Thyroid gland (tissue), 4 donors: Measurements from ENCODE around the gene NPM1. TPM values are rescaled to one million over a fixed set of nuclear protein-coding genes. Genes with fewer than 3 reads are reported as not detected.

Source experiments
- DNase-seq, 2 donors: peaks; one replicate each; pipeline ENCODE4 v3.0.0-alpha.2; 2019
- H3K27ac ChIP-seq, 3 donors: fragments of 200-600 bp; sonication (generic); 1 replicate in 2 of 3; 2 replicates in 1 of 3; pipeline ENCODE4 v1.5.1; 2016 to 2019; ENCODE audit warnings: mild to moderate bottlenecking in 1 of 3, moderate library complexity in 1 of 3
- H3K27me3 ChIP-seq: fragments of 200-600 bp; sonication (generic); one replicate; pipeline ENCODE4 v1.5.1; 2019
- H3K36me3 ChIP-seq, 2 donors: fragments of 200-600 bp; sonication (generic); one replicate each; pipeline ENCODE4 v1.5.1; 2016 to 2019
- H3K4me1 ChIP-seq, 2 donors: fragments of 200-600 bp; sonication (generic); one replicate each; pipeline ENCODE4 v1.5.1; 2017 to 2019
- H3K4me3 ChIP-seq, 3 donors: fragments of 200-600 bp; sonication (generic); replicated peaks in 1 of 3; 1 replicate in 2 of 3; 2 replicates in 1 of 3; pipeline ENCODE4 v1.5.1; 2016; ENCODE audit warnings: mild to moderate bottlenecking in 1 of 3
- H3K9me3 ChIP-seq: fragments of 200-600 bp; sonication (generic); one replicate; pipeline ENCODE4 v1.5.1; 2017
- POLR2A ChIP-seq, 2 donors: fragments of 450-650 bp; IDR thresholded peaks; one replicate each; pipeline ENCODE4 v1.6.1; 2017; ENCODE audit warnings: antibody characterized with exemption in 2 of 2, mild to moderate bottlenecking in 2 of 2, moderate library complexity in 1 of 2
- WGBS, 2 donors: methylation state at CpG; one replicate each; pipeline ENCODE4 v1.1.5; 2017; 5-methylcytosine and 5-hydroxymethylcytosine counted together
- intact Hi-C: fragments of 100-400 bp; cut with DNase I; formaldehyde crosslinking; loops from one replicate; pipeline ENCODE4 v1.15.1; 2023
- total RNA-seq, 4 donors: library from RNA; depleted of rRNA; stranded (reverse); fragments of >200 nt; gene quantifications; one replicate each; pipeline ENCODE4 v1.2.3, GENCODE V29; 2016
- TF ChIP-seq, protein P1 (sequence below), 6 experiments: fragments of 200-600 bp in 3 of 6; fragments of 450-650 bp in 3 of 6; sonication (generic) in 3 of 6; IDR thresholded peaks; one replicate each; pipeline ENCODE4 v1.5.1; 2016 to 2019; ENCODE audit warnings: antibody characterized with exemption in 6 of 6, mild to moderate bottlenecking in 2 of 6, inconsistent platforms in 1 of 6, moderate library complexity in 1 of 6

NPM1 gene
- total RNA-seq, 4 donors from 2014 or later = 455 to 777 (median 561) TPM

DNA sequence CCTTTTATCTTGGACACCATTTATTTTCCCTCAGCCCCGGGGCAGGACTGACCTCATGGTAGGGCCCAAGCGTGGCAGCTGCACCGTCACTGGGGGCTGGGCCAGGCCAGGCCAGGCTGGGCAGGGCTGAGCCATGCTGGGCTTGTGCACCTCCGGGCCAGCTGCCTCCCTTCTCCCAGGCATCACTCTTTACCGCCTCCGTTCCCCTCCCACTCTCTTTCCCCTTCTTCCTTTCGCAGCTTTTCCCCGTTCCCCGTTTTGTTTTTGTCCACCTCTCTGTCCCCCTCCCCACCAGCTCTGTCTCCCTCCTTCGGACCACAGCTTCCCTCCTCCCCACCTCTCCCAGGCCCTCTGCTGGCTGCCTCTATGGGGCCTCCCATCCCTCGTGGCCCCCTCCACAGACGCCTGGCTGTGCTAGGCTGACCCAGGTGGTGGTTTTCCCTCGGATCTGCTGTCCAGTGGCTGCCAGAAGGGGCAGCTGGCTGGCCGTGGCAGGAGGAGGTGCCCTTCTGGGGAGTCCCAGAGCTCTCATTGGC is 49.7 kb downstream of the NPM1 start:
- no peak for DNase-seq
- TF ChIP-seq POLR2A (IDR thresholded peaks at IDR 0.05) = no peak
- TF ChIP-seq, protein P1, sequence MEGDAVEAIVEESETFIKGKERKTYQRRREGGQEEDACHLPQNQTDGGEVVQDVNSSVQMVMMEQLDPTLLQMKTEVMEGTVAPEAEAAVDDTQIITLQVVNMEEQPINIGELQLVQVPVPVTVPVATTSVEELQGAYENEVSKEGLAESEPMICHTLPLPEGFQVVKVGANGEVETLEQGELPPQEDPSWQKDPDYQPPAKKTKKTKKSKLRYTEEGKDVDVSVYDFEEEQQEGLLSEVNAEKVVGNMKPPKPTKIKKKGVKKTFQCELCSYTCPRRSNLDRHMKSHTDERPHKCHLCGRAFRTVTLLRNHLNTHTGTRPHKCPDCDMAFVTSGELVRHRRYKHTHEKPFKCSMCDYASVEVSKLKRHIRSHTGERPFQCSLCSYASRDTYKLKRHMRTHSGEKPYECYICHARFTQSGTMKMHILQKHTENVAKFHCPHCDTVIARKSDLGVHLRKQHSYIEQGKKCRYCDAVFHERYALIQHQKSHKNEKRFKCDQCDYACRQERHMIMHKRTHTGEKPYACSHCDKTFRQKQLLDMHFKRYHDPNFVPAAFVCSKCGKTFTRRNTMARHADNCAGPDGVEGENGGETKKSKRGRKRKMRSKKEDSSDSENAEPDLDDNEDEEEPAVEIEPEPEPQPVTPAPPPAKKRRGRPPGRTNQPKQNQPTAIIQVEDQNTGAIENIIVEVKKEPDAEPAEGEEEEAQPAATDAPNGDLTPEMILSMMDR (IDR thresholded peaks at IDR 0.05) = no peak

DNA sequence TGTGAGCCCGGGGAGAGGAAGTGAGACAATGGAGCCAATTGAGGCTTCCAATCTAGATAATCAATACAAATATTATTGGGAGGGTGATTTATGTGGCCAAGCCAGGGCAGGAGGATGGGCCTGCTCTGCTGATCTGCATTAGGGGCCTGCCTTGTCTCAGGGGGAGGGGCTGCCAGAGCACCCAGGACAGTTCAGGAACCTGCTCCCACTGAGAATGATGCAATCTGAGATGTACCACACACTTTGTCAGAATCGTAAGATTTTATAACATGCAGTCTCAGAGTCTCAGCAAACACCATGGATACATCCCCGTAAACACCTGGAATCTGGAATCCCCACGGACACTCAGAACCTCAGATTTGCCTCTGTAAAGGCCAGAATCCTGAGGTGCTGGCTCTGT is 51.1 kb downstream of the NPM1 start:
- no peak overlapping the region for H3K27ac ChIP-seq
- H3K4me1 ChIP-seq = no peaks in the 10 kb centered on the region
- 91 to 92% methylated on average over 4 of the region's 4 CpGs for WGBS, 2 donors
- intact Hi-C loops = no loop called here
- H3K9me3 ChIP-seq = no peaks in the 10 kb centered on the region
- no peak overlapping the region for H3K4me3 ChIP-seq
- TF ChIP-seq POLR2A (IDR thresholded peaks at IDR 0.05) = no peak
- no peak for DNase-seq
- no peaks in the 10 kb centered on the region for H3K27me3 ChIP-seq
- no peaks in the 10 kb centered on the region for H3K36me3 ChIP-seq

More for the DNA sequence above, 49.7 kb downstream of the NPM1 start:
- Histone ChIP-seq H3K27ac (no peak overlapping the region), H3K4me1 (no peaks in the 10 kb centered on the region), H3K9me3 (no peaks in the 10 kb centered on the region), H3K27me3 (no peaks in the 10 kb centered on the region), H3K4me3 (no peak overlapping the region), H3K36me3 (no peaks in the 10 kb centered on the region)
- 83 to 86% methylated on average over 13 to 14 of the region's 14 CpGs for WGBS, 2 donors
- intact Hi-C loops = no loop called here

DNA sequence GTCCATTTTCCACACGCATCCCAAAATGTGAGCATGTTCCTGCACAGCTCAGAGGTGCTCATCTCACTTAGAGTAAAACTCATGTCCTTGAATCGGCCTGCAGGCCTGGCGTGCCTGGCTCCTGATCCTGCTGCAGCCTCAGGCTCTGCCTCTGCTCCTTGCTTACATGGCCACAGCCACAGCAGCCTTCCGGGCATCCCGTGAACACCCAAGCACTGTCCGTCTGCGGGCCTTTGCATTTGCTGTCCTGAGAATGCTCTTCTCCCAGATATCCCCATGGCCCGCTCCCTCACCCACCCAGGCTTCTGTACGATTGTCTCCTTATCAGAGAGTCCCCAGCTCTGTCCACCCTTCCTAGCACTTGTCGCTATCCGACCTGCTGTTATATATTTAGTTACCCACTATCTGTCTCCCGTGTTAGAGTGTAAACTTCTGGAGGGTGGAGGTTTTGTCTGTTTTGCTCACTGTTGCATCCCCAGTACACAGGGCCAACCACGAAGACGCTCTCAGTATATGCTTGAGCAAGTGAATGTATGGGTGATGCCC is 53.7 kb downstream of the NPM1 start:
- Histone ChIP-seq H3K9me3 (no peaks in the 10 kb centered on the region), H3K4me1 (no peaks in the 10 kb centered on the region), H3K4me3 (no peak overlapping the region), H3K27ac (no peak overlapping the region), H3K36me3 (no peaks in the 10 kb centered on the region), H3K27me3 (no peaks in the 10 kb centered on the region)
- intact Hi-C loops = no loop called here
- DNase-seq = no peak
- 93 to 95% methylated on average over 11 to 14 of the region's 14 CpGs for WGBS, 2 donors
- no peak for TF ChIP-seq POLR2A (IDR thresholded peaks at IDR 0.05)
- TF ChIP-seq, protein P1 (IDR thresholded peaks at IDR 0.05) = no peak

DNA sequence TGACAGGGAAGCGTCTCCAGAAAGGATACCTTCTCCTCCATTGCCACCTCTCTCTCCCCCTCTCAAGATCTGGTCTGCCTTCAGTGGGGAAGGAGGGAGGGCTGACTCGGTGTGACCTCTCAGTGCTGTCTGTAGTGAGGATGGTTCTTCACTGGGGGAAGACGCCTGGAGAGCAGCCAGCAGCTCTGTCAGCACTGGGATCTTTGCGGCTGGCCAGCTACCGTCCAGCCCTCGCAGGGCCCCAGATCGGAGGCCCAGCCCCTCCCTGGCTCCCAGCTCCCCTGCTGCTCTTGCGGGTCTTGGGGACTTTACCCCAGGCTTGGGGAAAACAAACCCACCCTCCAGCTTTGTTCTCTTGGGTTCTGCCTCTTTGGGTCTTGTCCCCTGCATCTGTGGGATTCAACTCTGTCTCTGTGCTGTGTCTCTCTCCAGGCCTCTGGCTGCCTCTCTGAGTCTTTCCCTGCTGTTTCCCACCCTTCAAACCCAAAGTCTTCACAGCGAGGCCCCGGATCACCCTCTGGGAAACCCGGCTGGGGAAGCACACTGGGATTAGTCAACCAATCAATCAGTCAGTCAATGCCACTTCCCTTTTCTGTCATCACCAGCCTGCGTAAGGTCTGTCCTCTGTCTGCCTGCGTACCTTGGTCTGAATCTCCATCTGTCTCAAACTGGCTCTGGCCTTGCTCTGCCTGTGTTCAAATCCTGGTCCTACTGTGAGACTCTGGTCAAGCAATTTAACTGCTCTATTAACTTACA is 54.8 kb downstream of the NPM1 start:
- Histone ChIP-seq H3K27ac (no peak overlapping the region), H3K4me3 (no peak overlapping the region), H3K4me1 (no peaks in the 10 kb centered on the region), H3K9me3 (no peaks in the 10 kb centered on the region), H3K36me3 (no peaks in the 10 kb centered on the region), H3K27me3 (no peaks in the 10 kb centered on the region)
- WGBS, 2 donors = 62% methylated on average over 12 to 13 of the region's 13 CpGs
- no peak for TF ChIP-seq POLR2A (IDR thresholded peaks at IDR 0.05)
- TF ChIP-seq, protein P1 (IDR thresholded peaks at IDR 0.05) = no peak
- intact Hi-C loops = no loop called here
- DNase-seq = peak; percentile 7 to 18

DNA sequence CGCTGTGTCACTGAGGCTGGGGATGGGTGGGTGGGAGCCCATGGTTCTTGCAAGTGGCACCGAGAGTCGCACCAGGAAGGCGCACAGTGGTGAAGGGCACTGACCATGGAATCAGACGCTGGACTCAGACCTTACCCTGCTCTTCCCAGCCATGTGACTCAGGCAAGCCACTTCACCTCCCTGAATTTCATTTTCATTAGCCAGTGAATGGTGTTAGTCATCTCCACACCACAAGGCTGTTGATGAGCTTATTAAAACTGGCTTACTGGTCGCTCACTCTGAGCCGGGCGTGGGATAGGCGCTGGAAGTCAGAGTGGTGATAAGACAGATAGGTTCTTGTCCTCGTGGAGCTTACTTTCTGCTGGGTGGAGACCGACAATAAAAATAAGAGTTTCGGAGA is 56.9 kb downstream of the NPM1 start:
- Histone ChIP-seq H3K4me1 (no peaks in the 10 kb centered on the region), H3K27me3 (no peaks in the 10 kb centered on the region), H3K27ac (no peak overlapping the region), H3K9me3 (no peaks in the 10 kb centered on the region), H3K4me3 (no peak overlapping the region), H3K36me3 (no peaks in the 10 kb centered on the region)
- 94 to 96% methylated on average over 12 of the region's 12 CpGs for WGBS, 2 donors
- intact Hi-C loops = no loop called here
- TF ChIP-seq, protein P1 (IDR thresholded peaks at IDR 0.05) = no peak
- TF ChIP-seq POLR2A (IDR thresholded peaks at IDR 0.05) = no peak
- DNase-seq = no peak
